Gastrocnemius medialis (tissue), 4 donors: ENCODE measurements around the gene SLC25A21. TPM values are rescaled to one million over a fixed set of nuclear protein-coding genes. Genes with fewer than 3 reads are reported as not detected.
A peak's percentile ranks its signal among the peaks of the same experiment; 100 is the strongest.

Experiments used
- ATAC-seq, 2 donors: fragments of 150-250 bp; one replicate each; pipeline ENCODE4 v1.9.1; 2016
- DNase-seq, 2 donors: peaks; one replicate each; pipeline ENCODE4 v3.0.0-alpha.2; 2019
- H3K27ac ChIP-seq, 4 donors: fragments of 200-600 bp; sonication (generic); 1 replicate in 1 of 4; 2 replicates in 3 of 4; pipeline ENCODE4 v1.5.1; 2016 to 2018; ENCODE audit warnings: mild to moderate bottlenecking in 2 of 4, moderate library complexity in 1 of 4
- H3K27me3 ChIP-seq, 3 donors: fragments of 200-600 bp; sonication (generic) in 2 of 3; 1 replicate in 1 of 3; 2 replicates in 2 of 3; pipeline versions ENCODE4 v1.5.1 to v1.6.0; 2016 to 2019; ENCODE audit warnings: mild to moderate bottlenecking in 1 of 3, moderate library complexity in 1 of 3
- H3K36me3 ChIP-seq, 2 donors: fragments of 200-600 bp; sonication (generic) in 1 of 2; one replicate each; pipeline ENCODE4 v1.5.1; 2017 to 2018
- H3K4me1 ChIP-seq, 2 donors: fragments of 200-600 bp; sonication (generic) in 1 of 2; one replicate each; pipeline ENCODE4 v1.5.1; 2016 to 2017; ENCODE audit warnings: mild to moderate bottlenecking in 2 of 2
- H3K4me3 ChIP-seq, 4 donors: fragments of 200-600 bp; sonication (generic) in 3 of 4; 1 replicate in 1 of 4; 2 replicates in 3 of 4; pipeline ENCODE4 v1.5.1; 2016 to 2019; ENCODE audit warnings: mild to moderate bottlenecking in 2 of 4
- H3K9me3 ChIP-seq, 3 donors: fragments of 200-600 bp; sonication (generic) in 2 of 3; 1 replicate in 1 of 3; 2 replicates in 2 of 3; pipeline ENCODE4 v1.5.1; 2016 to 2019
- POLR2A ChIP-seq, 2 donors: fragments of 450-650 bp; IDR thresholded peaks; one replicate each; pipeline ENCODE4 v1.6.1; 2017; ENCODE audit warnings: antibody characterized with exemption in 2 of 2, mild to moderate bottlenecking in 2 of 2, moderate library complexity in 2 of 2
- in situ Hi-C, 4 donors: fragments of 200-750 bp; cut with MboI; loops; one replicate each; pipeline versions ENCODE4 v1.15.0 to v1.8.0; 2017; ENCODE audit warnings: low sequenced_read_pairs in 4 of 4
- intact Hi-C: fragments of 100-400 bp; cut with DNase I; formaldehyde crosslinking; loops from one replicate; pipeline ENCODE4 v1.15.1; 2023; ENCODE audit warnings: low total_unique reads
- total RNA-seq, 4 donors: library from RNA; depleted of rRNA; stranded (reverse); fragments of >200 nt; gene quantifications; one replicate each; pipeline versions ENCODE4 v1.1.0 to v1.2.3, GENCODE V29; 2016
- TF ChIP-seq, protein P1 (sequence below), 5 experiments: fragments of 450-650 bp in 3 of 5; fragments of 200-600 bp in 2 of 5; sonication (generic) in 2 of 5; IDR thresholded peaks in 4 of 5; conservative IDR thresholded peaks in 1 of 5; 1 replicate in 4 of 5; 2 replicates in 1 of 5; pipeline ENCODE4 v1.5.1; 2016 to 2019; ENCODE audit warnings: antibody characterized with exemption in 5 of 5, mild to moderate bottlenecking in 3 of 5, moderate library complexity in 3 of 5

Gene SLC25A21
- total RNA-seq, 4 donors from 2014 or later: 1.9 TPM; not detected in 3

DNA sequence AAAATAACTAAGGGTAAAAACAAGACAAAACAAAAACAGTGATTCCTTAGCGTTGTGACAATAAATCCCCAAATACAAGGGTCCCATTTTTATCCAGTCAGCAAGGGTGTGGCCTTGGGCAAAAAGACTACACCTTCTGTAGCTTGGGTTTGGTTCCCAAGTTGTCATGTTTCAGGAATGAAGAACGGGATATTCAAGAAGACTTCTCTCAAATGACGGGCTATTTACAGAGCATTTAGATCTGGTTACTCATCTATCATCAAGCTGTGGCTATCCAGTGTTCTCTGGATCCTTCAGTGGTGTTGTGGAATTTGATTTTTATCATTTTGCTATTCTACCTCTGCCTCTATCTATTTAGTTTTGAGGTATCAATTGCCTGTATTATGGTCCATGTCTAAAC is 219.7 kb downstream of the SLC25A21 start:
- Histone ChIP-seq H3K36me3 (no peaks in the 10 kb centered on the region), H3K4me1 (peaks cover 6 to 13% of the 10 kb centered on the region in 2 donors), H3K27me3 (no peaks in the 10 kb centered on the region), H3K4me3 (no peak overlapping the region), H3K27ac (no peak overlapping the region), H3K9me3 (no peaks in the 10 kb centered on the region)
- ATAC-seq (peak; percentile 51 to 96), DNase-seq (no peak)
- in situ Hi-C loops: no loop called here
- TF ChIP-seq POLR2A (IDR thresholded peaks at IDR 0.05): no peak
- TF ChIP-seq, protein P1, sequence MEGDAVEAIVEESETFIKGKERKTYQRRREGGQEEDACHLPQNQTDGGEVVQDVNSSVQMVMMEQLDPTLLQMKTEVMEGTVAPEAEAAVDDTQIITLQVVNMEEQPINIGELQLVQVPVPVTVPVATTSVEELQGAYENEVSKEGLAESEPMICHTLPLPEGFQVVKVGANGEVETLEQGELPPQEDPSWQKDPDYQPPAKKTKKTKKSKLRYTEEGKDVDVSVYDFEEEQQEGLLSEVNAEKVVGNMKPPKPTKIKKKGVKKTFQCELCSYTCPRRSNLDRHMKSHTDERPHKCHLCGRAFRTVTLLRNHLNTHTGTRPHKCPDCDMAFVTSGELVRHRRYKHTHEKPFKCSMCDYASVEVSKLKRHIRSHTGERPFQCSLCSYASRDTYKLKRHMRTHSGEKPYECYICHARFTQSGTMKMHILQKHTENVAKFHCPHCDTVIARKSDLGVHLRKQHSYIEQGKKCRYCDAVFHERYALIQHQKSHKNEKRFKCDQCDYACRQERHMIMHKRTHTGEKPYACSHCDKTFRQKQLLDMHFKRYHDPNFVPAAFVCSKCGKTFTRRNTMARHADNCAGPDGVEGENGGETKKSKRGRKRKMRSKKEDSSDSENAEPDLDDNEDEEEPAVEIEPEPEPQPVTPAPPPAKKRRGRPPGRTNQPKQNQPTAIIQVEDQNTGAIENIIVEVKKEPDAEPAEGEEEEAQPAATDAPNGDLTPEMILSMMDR (IDR thresholded peaks at IDR 0.05 in 4 of 5, conservative IDR thresholded peaks at IDR 0.05 in 1 of 5): no peak
- intact Hi-C loops: no loop called here

DNA sequence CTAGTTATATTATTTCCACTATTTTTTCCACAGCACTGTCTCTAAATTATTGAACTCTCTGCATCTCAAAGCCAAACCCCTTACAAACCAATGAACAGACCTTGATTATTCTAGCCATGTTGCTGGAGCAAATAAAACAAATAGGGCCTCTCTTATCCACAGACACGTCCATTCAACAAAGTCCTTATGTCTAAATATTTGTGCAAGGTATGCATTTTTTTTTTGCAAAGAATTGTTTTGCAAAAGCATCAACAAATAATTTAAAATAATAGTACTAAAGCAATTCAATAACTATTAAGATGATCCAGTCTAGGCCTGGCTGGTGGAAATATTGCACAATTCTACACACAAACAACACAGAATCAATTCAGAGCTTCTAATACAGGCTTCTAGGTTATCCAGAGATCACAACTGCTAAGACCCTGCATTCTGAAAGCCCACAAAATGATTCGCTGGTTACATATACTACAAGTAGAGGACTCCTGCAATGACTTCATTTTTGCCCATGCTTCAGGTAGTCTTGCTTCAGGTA is 221.0 kb downstream of the SLC25A21 start:
- Histone ChIP-seq H3K4me1 (peaks cover 6 to 13% of the 10 kb centered on the region in 2 donors), H3K27me3 (no peaks in the 10 kb centered on the region), H3K4me3 (no peak overlapping the region), H3K9me3 (no peaks in the 10 kb centered on the region), H3K27ac (no peak overlapping the region), H3K36me3 (no peaks in the 10 kb centered on the region)
- in situ Hi-C loops (no loop called here), intact Hi-C loops (no loop called here)
- no peak for ATAC-seq
- TF ChIP-seq, protein P1 (IDR thresholded peaks at IDR 0.05 in 4 of 5, conservative IDR thresholded peaks at IDR 0.05 in 1 of 5): no peak
- TF ChIP-seq POLR2A (IDR thresholded peaks at IDR 0.05): no peak
- DNase-seq: no peak

DNA sequence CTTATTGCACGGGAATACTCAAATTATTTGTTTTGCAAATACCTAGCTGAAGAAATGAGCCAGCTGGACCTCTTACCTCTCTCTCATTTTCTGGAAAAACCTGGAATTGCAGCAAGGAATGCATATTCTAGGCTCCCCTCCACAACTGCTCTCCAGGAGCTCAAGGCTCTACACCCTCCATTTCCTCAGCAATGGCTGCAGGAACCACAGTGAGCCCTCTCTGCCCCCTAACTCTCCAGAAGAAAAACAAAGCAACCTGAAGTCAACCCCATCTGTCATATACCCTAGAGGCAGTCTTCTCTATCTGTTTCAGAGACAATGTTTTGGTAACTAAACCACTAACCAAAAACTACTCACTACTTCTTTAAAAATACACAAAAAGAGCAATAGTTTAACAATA is 221.6 kb downstream of the SLC25A21 start:
- Histone ChIP-seq H3K27ac (no peak overlapping the region), H3K4me3 (no peak overlapping the region), H3K4me1 (peaks cover 6 to 13% of the 10 kb centered on the region in 2 donors), H3K36me3 (no peaks in the 10 kb centered on the region), H3K27me3 (no peaks in the 10 kb centered on the region), H3K9me3 (no peaks in the 10 kb centered on the region)
- TF ChIP-seq, protein P1 (IDR thresholded peaks at IDR 0.05 in 4 of 5, conservative IDR thresholded peaks at IDR 0.05 in 1 of 5): no peak
- TF ChIP-seq POLR2A (IDR thresholded peaks at IDR 0.05): no peak
- ATAC-seq: no peak
- in situ Hi-C loops: no loop called here
- intact Hi-C loops: no loop called here
- no peak for DNase-seq

DNA sequence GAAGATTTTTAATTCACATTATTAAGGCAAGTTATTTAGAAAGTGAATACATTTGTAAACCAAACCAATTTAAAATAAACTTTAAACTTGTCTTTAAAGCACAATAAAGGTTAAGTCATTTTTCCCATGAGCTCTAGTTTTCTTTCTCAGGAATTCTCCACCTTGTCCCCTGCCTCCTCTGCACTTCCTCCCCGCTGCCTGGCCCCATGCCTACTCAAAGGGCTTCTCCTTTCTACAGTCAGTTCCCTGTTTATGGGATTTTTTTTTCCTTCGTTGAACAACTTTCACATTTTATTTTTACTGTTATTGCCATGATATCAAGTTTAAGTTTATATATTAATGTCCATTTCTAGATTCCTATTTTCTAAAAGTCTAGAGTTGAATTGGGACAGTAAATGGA is 223.0 kb downstream of the SLC25A21 start:
- Histone ChIP-seq H3K27me3 (no peaks in the 10 kb centered on the region), H3K9me3 (no peaks in the 10 kb centered on the region), H3K36me3 (no peaks in the 10 kb centered on the region), H3K4me3 (no peak overlapping the region), H3K27ac (no peak overlapping the region), H3K4me1 (peaks cover 6 to 13% of the 10 kb centered on the region in 2 donors)
- intact Hi-C loops: no loop called here
- TF ChIP-seq, protein P1 (IDR thresholded peaks at IDR 0.05 in 4 of 5, conservative IDR thresholded peaks at IDR 0.05 in 1 of 5): no peak
- TF ChIP-seq POLR2A (IDR thresholded peaks at IDR 0.05): no peak
- no peak for ATAC-seq
- in situ Hi-C loops: loop anchor here in 2 of 4 donors (25.0 kb wide), 3 partner anchors 287 to 387 kb away; partner anchors contain the start of gene PAX9 (in 1 of the 2)
- no peak for DNase-seq
